ENCODE results near the gene ZNF98.

ZNF98 gene
- 0 to 2.6 (median 0) reads per million in 17 experiments for total RNA-seq

GRCh38 chr19:22422211-22422610 lies at the start of gene ZNF98:
Gene ZNF98, minus strand, starts transcription at chr19:22422346. Its CDS starts 122 bp downstream, at chr19:22422224.
- no peak for DNase-seq

DNA sequence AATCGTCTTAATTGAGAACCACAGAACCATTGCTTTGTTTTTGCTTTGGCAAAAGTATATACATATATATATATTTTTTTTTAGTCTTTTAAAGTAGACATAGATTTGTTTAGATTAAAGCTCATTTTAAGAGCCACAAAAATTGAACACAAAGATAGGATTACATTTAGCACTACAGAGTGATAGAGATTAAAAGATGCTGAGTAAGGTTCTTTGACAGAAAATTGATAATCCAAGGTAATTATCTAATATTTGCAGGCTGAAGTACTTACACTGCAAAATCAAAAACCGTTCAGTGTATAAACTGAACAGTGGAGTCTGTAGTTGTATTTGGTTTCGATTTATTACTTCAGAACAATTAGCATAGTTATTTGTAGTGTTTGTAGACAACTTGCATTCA lies 24.5 kb upstream of the ZNF98 start:
- DNase-seq, result no peak

DNA sequence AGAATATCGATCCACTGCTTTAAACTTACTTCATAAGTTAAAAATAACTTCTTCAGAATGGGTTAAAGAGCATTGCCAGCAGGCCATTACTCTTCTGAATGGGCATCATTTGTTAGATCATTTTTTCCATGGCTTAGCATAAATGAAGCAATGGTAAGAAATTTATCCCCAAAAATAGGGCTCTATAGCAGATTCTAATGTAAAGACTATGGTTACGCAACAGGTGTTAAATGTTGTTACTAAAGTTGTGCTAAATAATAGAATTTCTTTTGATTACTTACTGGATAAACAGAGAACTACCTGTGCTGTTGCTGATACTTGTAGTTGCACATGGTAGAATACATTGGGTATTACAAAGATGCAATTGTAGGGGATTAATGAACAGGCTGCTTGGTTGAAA lies 15.9 kb upstream of the ZNF98 start:
- DNase-seq, result no peak

GRCh38 chr19:22427960-22428913 lies 6.1 kb upstream of the ZNF98 start:
- DNase-seq, result no peak

GRCh38 chr19:22427547-22427946 lies 5.4 kb upstream of the ZNF98 start:
- DNase-seq, result no peak

GRCh38 chr19:22426901-22427300 lies 4.8 kb upstream of the ZNF98 start:
- DNase-seq, result no peak

DNA sequence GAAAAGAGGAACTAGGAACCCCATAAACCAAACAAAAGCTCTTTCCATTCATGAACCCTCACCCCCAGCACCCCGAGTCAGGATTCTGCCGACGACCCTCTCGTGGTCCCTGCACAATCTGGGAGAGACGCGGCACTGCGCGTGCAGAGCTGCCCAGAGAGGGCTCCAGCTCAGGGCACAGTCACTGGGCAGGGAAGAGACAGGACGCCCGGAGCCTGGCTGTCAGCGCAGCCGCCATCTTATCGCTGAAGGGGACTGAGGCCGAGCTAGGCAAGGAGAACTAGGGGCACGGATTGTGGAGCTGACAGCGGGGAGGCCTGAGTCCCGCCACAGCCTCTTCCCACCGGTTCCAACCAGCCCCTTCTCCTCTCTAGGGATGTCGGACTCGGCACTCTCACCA lies 349 bp downstream of the ZNF98 start:
- DNase-seq, result no peak

GRCh38 chr19:22354665-22355064 lies 67.5 kb downstream of the ZNF98 start:
- no peak for DNase-seq
